ENCODE results near the gene BRSK1. TPM values are rescaled to one million over a fixed set of nuclear protein-coding genes. Genes with fewer than 3 reads are reported as not detected.

Gene BRSK1
- total RNA-seq, 1 donor from 2014 or later: 23.9 TPM

DNA sequence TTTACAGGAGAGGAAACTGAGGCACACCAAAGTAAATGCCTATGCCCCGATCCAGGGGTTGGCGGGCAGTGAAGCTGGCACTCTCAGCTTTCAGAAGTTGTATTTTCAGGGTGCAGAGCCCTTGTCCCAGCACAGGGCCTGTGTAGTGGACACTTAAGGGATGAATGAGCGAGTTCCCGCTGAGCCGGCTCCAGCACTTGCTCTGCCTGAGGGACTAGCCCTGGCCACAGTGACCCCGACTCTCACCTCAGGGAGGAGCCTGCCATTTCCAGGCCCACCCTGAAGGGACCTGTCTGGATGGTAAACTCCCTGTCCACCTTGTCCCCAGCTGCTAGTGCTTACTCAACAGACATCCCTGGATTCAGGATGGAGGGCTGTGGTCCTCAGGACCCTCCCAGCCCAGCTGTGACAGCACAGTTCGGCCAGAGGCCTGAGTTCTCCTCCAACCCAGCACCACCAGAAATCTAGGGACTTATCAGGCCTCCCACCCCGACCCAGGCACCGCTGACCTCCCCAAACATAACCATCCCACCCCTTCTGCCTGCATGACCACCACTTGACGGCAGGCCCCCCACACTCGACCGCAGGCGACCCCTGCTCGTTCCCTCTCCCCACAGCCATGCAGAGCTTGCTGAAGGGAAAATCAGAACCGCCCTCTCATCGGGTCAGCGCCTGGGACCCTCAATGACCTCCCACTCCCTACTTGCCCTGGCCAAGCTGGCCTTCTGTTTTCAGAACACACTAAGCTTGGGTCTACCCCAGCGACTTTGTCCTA lies 33.3 kb upstream of the BRSK1 start:
- H3K4me1 Mint-ChIP-seq (ENCODE audit: unreplicated experiment): peaks cover 32% of the 10 kb centered on the region
- DNase-seq (ENCODE audit: extremely low spot score, unreplicated experiment): no peak
- TF ChIP-seq, protein P1, sequence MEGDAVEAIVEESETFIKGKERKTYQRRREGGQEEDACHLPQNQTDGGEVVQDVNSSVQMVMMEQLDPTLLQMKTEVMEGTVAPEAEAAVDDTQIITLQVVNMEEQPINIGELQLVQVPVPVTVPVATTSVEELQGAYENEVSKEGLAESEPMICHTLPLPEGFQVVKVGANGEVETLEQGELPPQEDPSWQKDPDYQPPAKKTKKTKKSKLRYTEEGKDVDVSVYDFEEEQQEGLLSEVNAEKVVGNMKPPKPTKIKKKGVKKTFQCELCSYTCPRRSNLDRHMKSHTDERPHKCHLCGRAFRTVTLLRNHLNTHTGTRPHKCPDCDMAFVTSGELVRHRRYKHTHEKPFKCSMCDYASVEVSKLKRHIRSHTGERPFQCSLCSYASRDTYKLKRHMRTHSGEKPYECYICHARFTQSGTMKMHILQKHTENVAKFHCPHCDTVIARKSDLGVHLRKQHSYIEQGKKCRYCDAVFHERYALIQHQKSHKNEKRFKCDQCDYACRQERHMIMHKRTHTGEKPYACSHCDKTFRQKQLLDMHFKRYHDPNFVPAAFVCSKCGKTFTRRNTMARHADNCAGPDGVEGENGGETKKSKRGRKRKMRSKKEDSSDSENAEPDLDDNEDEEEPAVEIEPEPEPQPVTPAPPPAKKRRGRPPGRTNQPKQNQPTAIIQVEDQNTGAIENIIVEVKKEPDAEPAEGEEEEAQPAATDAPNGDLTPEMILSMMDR (IDR thresholded peaks at IDR 0.05): no peak
- H3K4me3 Mint-ChIP-seq (ENCODE audit: unreplicated experiment): no peak overlapping the region
- H3K27ac Mint-ChIP-seq (ENCODE audit: unreplicated experiment): no peak overlapping the region
- no peaks in the 10 kb centered on the region for H3K9me3 Mint-ChIP-seq (ENCODE audit: unreplicated experiment)
- no peaks in the 10 kb centered on the region for H3K27me3 Mint-ChIP-seq (ENCODE audit: unreplicated experiment)
- no peaks in the 10 kb centered on the region for H3K36me3 Mint-ChIP-seq (ENCODE audit: unreplicated experiment)

DNA sequence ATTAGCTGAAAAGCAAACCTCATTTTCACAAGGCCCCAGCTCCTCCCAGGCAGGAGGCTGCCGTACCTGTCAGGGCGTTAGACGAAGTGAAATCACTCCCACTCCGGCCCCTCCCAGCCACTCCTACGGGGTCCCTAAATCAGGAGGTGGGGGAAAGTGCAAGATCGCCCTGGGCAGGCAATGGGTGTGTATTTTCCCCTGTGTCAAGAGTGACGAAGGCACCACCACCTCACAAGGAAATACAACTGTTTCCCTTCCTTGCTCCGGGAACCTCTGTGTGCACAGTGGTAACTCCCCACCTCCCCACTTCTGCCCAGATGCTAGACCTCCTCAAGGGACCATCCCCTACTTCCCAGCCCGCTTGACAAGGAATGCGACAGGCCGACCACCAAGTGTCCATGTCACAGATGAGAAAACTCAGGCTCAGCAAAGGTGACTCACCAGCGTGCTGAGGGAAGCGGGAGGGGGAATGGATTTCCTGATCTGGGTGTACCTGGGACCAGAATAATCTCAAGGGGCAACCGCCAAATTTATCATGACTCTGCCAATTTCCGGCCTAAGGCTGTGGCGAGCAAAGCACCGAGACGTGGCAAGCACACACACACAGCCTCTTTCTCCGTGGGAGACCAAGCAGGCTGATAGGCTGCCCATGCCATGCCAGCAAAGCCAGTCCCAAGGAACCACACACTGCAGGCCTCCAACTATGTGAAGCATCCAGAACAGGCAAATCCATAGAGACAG lies 32.3 kb upstream of the BRSK1 start:
- no peak overlapping the region for H3K4me3 Mint-ChIP-seq (ENCODE audit: unreplicated experiment)
- no peak overlapping the region for H3K27ac Mint-ChIP-seq (ENCODE audit: unreplicated experiment)
- no peaks in the 10 kb centered on the region for H3K27me3 Mint-ChIP-seq (ENCODE audit: unreplicated experiment)
- DNase-seq (ENCODE audit: extremely low spot score, unreplicated experiment): no peak
- H3K9me3 Mint-ChIP-seq (ENCODE audit: unreplicated experiment): no peaks in the 10 kb centered on the region
- peaks cover 42% of the 10 kb centered on the region for H3K4me1 Mint-ChIP-seq (ENCODE audit: unreplicated experiment)
- H3K36me3 Mint-ChIP-seq (ENCODE audit: unreplicated experiment): no peaks in the 10 kb centered on the region
- TF ChIP-seq, protein P1 (IDR thresholded peaks at IDR 0.05): no peak

DNA sequence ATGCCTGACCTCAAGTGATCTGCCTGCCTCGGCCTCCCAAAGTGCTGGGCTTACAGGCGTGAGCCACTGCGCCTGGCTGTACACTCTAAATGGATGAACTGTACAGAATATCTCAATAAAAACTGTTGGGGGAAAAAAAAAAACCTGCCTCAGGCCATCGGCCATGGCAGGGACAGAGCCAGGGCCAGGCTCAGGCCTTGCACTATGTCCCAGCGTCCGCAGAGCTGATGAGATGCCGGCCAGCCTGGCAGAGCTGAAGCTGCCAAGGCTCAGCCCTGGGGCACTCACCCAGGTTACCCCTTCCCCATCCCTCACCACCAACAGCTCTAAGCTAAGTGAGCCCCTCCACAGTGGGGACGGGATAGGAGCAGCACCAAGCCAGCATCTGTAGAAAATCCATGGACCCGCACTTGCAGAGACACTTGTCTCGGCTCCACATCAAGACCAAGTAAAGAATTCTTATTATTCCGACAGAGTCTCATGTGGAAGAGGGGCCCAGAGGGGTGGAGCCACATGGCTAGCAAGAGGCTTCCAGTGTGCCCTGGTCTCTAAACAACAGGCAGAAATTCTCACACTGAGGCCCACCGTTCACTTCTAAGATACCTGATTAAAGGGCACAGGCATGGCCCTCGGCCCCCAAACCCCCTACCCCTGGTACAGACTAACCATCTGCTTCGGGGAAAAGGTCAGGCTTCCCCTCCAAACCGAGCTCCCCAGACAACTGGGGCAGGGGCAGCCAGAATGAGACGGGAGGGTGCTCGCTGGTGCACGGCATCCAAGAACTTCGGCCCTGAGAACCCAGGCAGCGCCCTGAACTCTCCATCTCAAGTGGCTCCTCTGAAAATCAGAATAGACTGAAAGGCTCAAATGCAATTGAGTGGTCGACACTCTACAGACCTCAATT lies 30.8 kb upstream of the BRSK1 start:
- Mint-ChIP-seq H3K27me3 (ENCODE audit: unreplicated experiment) (no peaks in the 10 kb centered on the region), H3K9me3 (ENCODE audit: unreplicated experiment) (no peaks in the 10 kb centered on the region), H3K36me3 (ENCODE audit: unreplicated experiment) (no peaks in the 10 kb centered on the region), H3K4me1 (ENCODE audit: unreplicated experiment) (peaks cover 49% of the 10 kb centered on the region), H3K27ac (ENCODE audit: unreplicated experiment) (no peak overlapping the region), H3K4me3 (ENCODE audit: unreplicated experiment) (no peak overlapping the region)
- TF ChIP-seq, protein P1 (IDR thresholded peaks at IDR 0.05): no peak
- DNase-seq (ENCODE audit: extremely low spot score, unreplicated experiment): no peak

GRCh38 chr19:55253842-55254624 lies 29.8 kb upstream of the BRSK1 start:
- Mint-ChIP-seq H3K36me3 (ENCODE audit: unreplicated experiment) (no peaks in the 10 kb centered on the region), H3K27ac (ENCODE audit: unreplicated experiment) (no peak overlapping the region), H3K9me3 (ENCODE audit: unreplicated experiment) (no peaks in the 10 kb centered on the region), H3K4me1 (ENCODE audit: unreplicated experiment) (peaks cover 41% of the 10 kb centered on the region), H3K4me3 (ENCODE audit: unreplicated experiment) (no peak overlapping the region), H3K27me3 (ENCODE audit: unreplicated experiment) (no peaks in the 10 kb centered on the region)
- TF ChIP-seq, protein P1 (IDR thresholded peaks at IDR 0.05): no peak
- no peak for DNase-seq (ENCODE audit: extremely low spot score, unreplicated experiment)
